A549 (cell line): ENCODE results near the gene ZBTB38. TPM values are rescaled to one million over a fixed set of nuclear protein-coding genes. Genes with fewer than 3 reads are reported as not detected.

ENCODE experiments used
- ATAC-seq, 2 experiments: fragments of 200-7000 bp in 1 of 2; fragments of >200 bp in 1 of 2; cut with Nextera tagmentation in 1 of 2; cut with Tn5 transposase in 1 of 2; 3 replicates each; pipeline versions ENCODE4 v1.8.0 to v1.9.1; 2018 to 2020; ENCODE audit warnings: mild to moderate bottlenecking in 1 of 2, moderate library complexity in 1 of 2
- CTCF ChIA-PET: fragments of 300-600 bp; sonication (Branson Sonifier 250); formaldehyde crosslinking; extraction: SDS; loops from one replicate; lab custom pipeline; 2021; ENCODE audit warnings: antibody characterized with exemption, inconsistent platforms; lab: Yijun Ruan, JAX
- POLR2A ChIA-PET: fragments of 350-600 bp; formaldehyde crosslinking; extraction: SDS; loops from one replicate; lab custom pipeline; 2021; ENCODE audit warnings: antibody characterized with exemption, inconsistent platforms; lab: Yijun Ruan, JAX
- DNase-seq, 2 experiments: peaks; one replicate each; pipeline versions ENCODE4 v3.0.0 to v3.0.0-alpha.2; 2011 to 2016; ENCODE audit warnings: low read depth in 1 of 2, low spot score in 1 of 2
- FAIRE-seq: peaks from 2 replicates; lab custom pipeline; 2011; peaks lifted over from hg19 to GRCh38; lab: Jason Lieb, UNC
- H3K27ac ChIP-seq, 2 experiments: fragments of >200 bp; sonication (Bioruptor Twin); formaldehyde crosslinking; 3 replicates each; pipeline ENCODE4 v1.5.1; 2016 to 2017
- H3K4me1 ChIP-seq: fragments of >200 bp; sonication (Bioruptor Twin); formaldehyde crosslinking; 3 replicates; pipeline ENCODE4 v1.6.1; 2016
- H3K4me2 ChIP-seq: fragments of >200 bp; sonication (Bioruptor Twin); formaldehyde crosslinking; 3 replicates; pipeline ENCODE4 v1.6.1; 2016
- H3K4me3 ChIP-seq: fragments of >200 bp; sonication (Bioruptor Twin); formaldehyde crosslinking; 3 replicates; pipeline ENCODE4 v1.5.1; 2016
- H3K9me3 ChIP-seq: fragments of >200 bp; sonication (Bioruptor Twin); formaldehyde crosslinking; 3 replicates; pipeline ENCODE4 v1.6.1; 2016
- BCL3 ChIP-seq: fragments of >200 bp; sonication (Bioruptor Twin); formaldehyde crosslinking; IDR thresholded peaks from 3 replicates; pipeline ENCODE4 v1.6.1; 2016
- CEBPB ChIP-seq, 2 experiments: fragments of >200 bp in 1 of 2; sonication (Bioruptor Twin) in 1 of 2; formaldehyde crosslinking in 1 of 2; IDR thresholded peaks; 2 replicates each; pipeline ENCODE4 v1.6.1; 2012 to 2016
- CHD2 ChIP-seq: fragments of 150-350 bp; IDR thresholded peaks from 2 replicates; pipeline ENCODE4 v1.6.1; 2014; ENCODE audit warnings: low read length; ENCODE audit not compliant: partially characterized antibody
- CTCF ChIP-seq: fragments of >200 bp; sonication (Bioruptor Twin); formaldehyde crosslinking; IDR thresholded peaks from 3 replicates; pipeline ENCODE4 v1.5.1; 2016
- EHMT2 ChIP-seq: fragments of 200-600 bp; sonication (generic); IDR thresholded peaks from 2 replicates; pipeline ENCODE4 v1.6.1; 2016; ENCODE audit warnings: antibody characterized with exemption, low read depth, mild to moderate bottlenecking, moderate library complexity
- FOSB ChIP-seq: fragments of 250-450 bp; sonication (Bioruptor Pico); IDR thresholded peaks from 2 replicates; pipeline ENCODE4 v1.5.0; 2020; ENCODE audit warnings: mild to moderate bottlenecking, moderate library complexity
- GATA3 ChIP-seq: IDR thresholded peaks from 2 replicates; pipeline ENCODE4 v1.6.1; 2012; ENCODE audit warnings: borderline replicate concordance
- HDAC2 ChIP-seq: fragments of 200-600 bp; sonication (generic); IDR thresholded peaks from 2 replicates; pipeline ENCODE4 v1.6.1; 2016
- HES2 ChIP-seq: fragments of >200 bp; sonication (Bioruptor Twin); formaldehyde crosslinking; IDR thresholded peaks from 2 replicates; pipeline ENCODE4 v1.6.1; 2016
- HEYL ChIP-seq: fragments of 250-450 bp; sonication (Bioruptor Pico); IDR thresholded peaks from 2 replicates; pipeline ENCODE4 v1.8.0; 2021; ENCODE audit warnings: mild to moderate bottlenecking, moderate library complexity
- HOXB13 ChIP-seq: fragments of 250-450 bp; sonication (Bioruptor Pico); IDR thresholded peaks from 2 replicates; pipeline ENCODE4 v1.5.0; 2020; ENCODE audit warnings: low read depth, mild to moderate bottlenecking, moderate library complexity
- JUN ChIP-seq, 2 experiments: fragments of >200 bp; sonication (Bioruptor Twin); formaldehyde crosslinking; IDR thresholded peaks; 2 replicates in 1 of 2; 3 replicates in 1 of 2; pipeline ENCODE4 v1.6.1; 2016 to 2017
- KDM5A ChIP-seq: fragments of 200-600 bp; sonication (generic); IDR thresholded peaks from 2 replicates; pipeline ENCODE4 v1.6.1; 2016; ENCODE audit warnings: antibody characterized with exemption, mild to moderate bottlenecking
- MAFK ChIP-seq: fragments of 450-650 bp; IDR thresholded peaks from 2 replicates; pipeline ENCODE4 v1.6.1; 2014; ENCODE audit not compliant: partially characterized antibody
- MYC ChIP-seq: IDR thresholded peaks from 2 replicates; pipeline ENCODE4 v1.6.1; 2012; ENCODE audit warnings: mild to moderate bottlenecking, inconsistent platforms, low read length, improper control_type of control experiment, borderline replicate concordance
- NFE2L2 ChIP-seq: fragments of 150-350 bp; conservative IDR thresholded peaks from 2 replicates; pipeline ENCODE4 v1.6.1; 2014; ENCODE audit warnings: low read length
- NR3C1 ChIP-seq: fragments of >200 bp; sonication (Bioruptor Twin); formaldehyde crosslinking; IDR thresholded peaks from 3 replicates; pipeline ENCODE4 v1.6.1; 2017
- RCOR1 ChIP-seq: fragments of 150-350 bp; IDR thresholded peaks from 2 replicates; pipeline ENCODE4 v1.6.1; 2014; ENCODE audit warnings: antibody characterized with exemption, low read length, low read depth
- RNF2 ChIP-seq: fragments of 200-600 bp; sonication (generic); IDR thresholded peaks from 2 replicates; pipeline ENCODE4 v1.6.1; 2016; ENCODE audit warnings: low read depth, mild to moderate bottlenecking, antibody characterized with exemption, moderate library complexity, borderline replicate concordance
- SMC3 ChIP-seq: fragments of >200 bp; sonication (Bioruptor Twin); formaldehyde crosslinking; IDR thresholded peaks from 3 replicates; pipeline ENCODE4 v1.6.1; 2018; ENCODE audit warnings: inconsistent platforms
- TP53 ChIP-seq: fragments of 250-450 bp; sonication (Bioruptor Pico); IDR thresholded peaks from 2 replicates; pipeline ENCODE4 v1.5.0; 2021; ENCODE audit warnings: mild to moderate bottlenecking, moderate library complexity
- ZC3H11A ChIP-seq: fragments of 450-650 bp; IDR thresholded peaks from 2 replicates; pipeline ENCODE4 v1.6.1; 2014; ENCODE audit warnings: antibody characterized with exemption, mild to moderate bottlenecking
- ZFP36 ChIP-seq: fragments of 450-650 bp; IDR thresholded peaks from 2 replicates; pipeline ENCODE4 v1.6.1; 2014; ENCODE audit warnings: borderline replicate concordance; ENCODE audit not compliant: partially characterized antibody
- ZNF302 ChIP-seq: fragments of 250-450 bp; sonication (Bioruptor Pico); IDR thresholded peaks from 2 replicates; pipeline ENCODE4 v1.9.0; 2021; ENCODE audit warnings: inconsistent platforms, mild to moderate bottlenecking, moderate library complexity
- WGBS: methylation state at CpG from one replicate; pipeline ENCODE4 v1.1.6; 2017; ENCODE audit errors: missing lambda C conversion rate; 5-methylcytosine and 5-hydroxymethylcytosine counted together
- polyA plus RNA-seq, 4 experiments: library from polyadenylated mRNA; depleted of rRNA in 3 of 4; stranded (reverse); fragments of >200 nt; fragmentation: RNase III in 1 of 4; extraction: RNeasy Plus Mini Kit Qiagen cat#74134 plus additional on column Dnase treatment in 1 of 4; gene quantifications; 2 replicates in 3 of 4; 3 replicates in 1 of 4; pipeline ENCODE4 v1.2.3, GENCODE V29; 2011 to 2017
- TF ChIP-seq, protein P1 (sequence below): fragments of 150-350 bp; IDR thresholded peaks from 2 replicates; pipeline ENCODE4 v1.6.1; 2014; ENCODE audit warnings: low read depth, mild to moderate bottlenecking, low read length

ZBTB38 gene
- polyA plus RNA-seq, 2 of the 4 experiments (the other 2 are of a cell fraction), result 72.0 to 110 TPM

DNA sequence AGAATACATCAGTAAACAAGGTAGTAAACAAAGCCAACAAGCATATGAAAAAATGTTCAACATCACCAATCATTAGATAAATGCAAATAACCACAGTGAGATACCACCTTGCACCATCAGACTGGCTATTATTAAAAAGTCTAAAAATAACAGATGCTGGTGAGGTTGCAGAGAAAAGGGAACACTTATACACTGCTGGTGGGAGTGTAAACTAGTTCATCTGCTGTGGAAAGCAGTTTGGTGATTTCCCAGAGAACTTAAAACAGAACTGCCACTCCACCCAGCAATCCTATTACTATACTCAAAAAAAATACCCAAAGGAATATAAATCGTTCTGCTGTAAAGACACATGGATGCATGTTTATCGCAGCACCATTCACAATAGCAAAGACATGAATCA lies 30.3 kb upstream of the ZBTB38 start:
- 88% methylated on average over 2 of the region's 2 CpGs for WGBS
- ATAC-seq, result no peak
- no peak for DNase-seq
- peaks cover 39% of the 10 kb centered on the region for H3K4me1 ChIP-seq
- H3K9me3 ChIP-seq, result peaks cover 4% of the 10 kb centered on the region; the same call in 1 of the 3 replicates
- no peak overlapping the region for H3K4me3 ChIP-seq
- peak overlapping the region; percentile 91 to 94 for H3K27ac ChIP-seq
- ChIA-PET CTCF (interaction anchor here (1.2 to 18.2 kb wide), 5 partner anchors 8 to 121 kb away, joined by 3 to 217 read pairs (median 6); no protein-coding TSS in a partner anchor), POLR2A (no interaction called here)
- TF ChIP-seq BCL3 (no peak), TP53 (CRISPR knock-in tag) (no peak), ZFP36 (no peak), FOSB (CRISPR knock-in tag) (no peak), CTCF (no peak), HOXB13 (CRISPR knock-in tag) (no peak), HEYL (CRISPR knock-in tag) (no peak), EHMT2 (no peak), HES2 (no peak)
- FAIRE-seq, result no peak
- peak overlapping the region; percentile 26; the same call in 1 of the 3 replicates for H3K4me2 ChIP-seq

DNA sequence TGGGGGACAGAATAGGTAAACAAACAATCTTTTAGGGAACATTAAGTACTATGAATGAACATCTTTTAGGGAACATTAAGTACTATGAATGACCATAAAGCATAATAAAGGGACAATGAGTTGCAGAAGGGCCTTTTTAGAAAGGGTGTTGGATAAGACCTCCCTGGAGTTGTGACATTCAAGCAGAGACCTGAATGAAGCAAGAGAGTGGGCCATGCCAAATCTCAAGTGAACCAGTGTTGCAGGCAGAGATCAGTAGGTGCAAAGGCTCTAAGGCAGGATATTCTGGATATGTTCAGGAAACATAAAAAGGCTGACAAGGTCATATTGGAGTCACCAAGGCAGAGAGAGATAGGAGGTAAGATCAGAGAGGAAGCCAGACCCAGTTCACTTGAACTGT lies 29.4 kb upstream of the ZBTB38 start:
- POLR2A ChIA-PET, result no interaction called here
- ATAC-seq (no peak), FAIRE-seq (no peak), DNase-seq (no peak)
- Histone ChIP-seq H3K9me3 (peaks cover 4% of the 10 kb centered on the region; the same call in 1 of the 3 replicates), H3K27ac (peak overlapping the region; percentile 91 to 94; a peak in 4 of 6 replicates), H3K4me1 (peaks cover 30% of the 10 kb centered on the region), H3K4me2 (no peak overlapping the region), H3K4me3 (no peak overlapping the region)
- CTCF ChIA-PET, result interaction anchor here (1.3 to 2.3 kb wide), 2 partner anchors 8 to 116 kb away, joined by 3 to 6 read pairs; no protein-coding TSS in a partner anchor
- TF ChIP-seq MAFK (peak; percentile 17), RCOR1 (no peak)
- TF ChIP-seq, all 56 proteins: peak for 1

- peaks cover 4% of the 10 kb centered on the region; the same call in 1 of the 3 replicates for H3K9me3 ChIP-seq
- peaks cover 24% of the 10 kb centered on the region for H3K4me1 ChIP-seq
- DNase-seq (no peak), FAIRE-seq (no peak), ATAC-seq (no peak)
- no peak overlapping the region for H3K4me2 ChIP-seq
- 93% methylated on average over 1 of the region's 1 CpG for WGBS
- POLR2A ChIA-PET, result interaction anchor here (0.6 kb wide), 1 partner anchor 8 kb away, joined by 3 read pairs; no protein-coding TSS in a partner anchor
- peak overlapping the region; percentile 11 to 45; a peak in 2 of 6 replicates for H3K27ac ChIP-seq
- CTCF ChIA-PET, result interaction anchor here (1.7 kb wide), 1 partner anchor 19 kb away, joined by 11 read pairs; no protein-coding TSS in a partner anchor
- no peak overlapping the region for H3K4me3 ChIP-seq
- TF ChIP-seq JUN (IDR thresholded peaks at IDR 0.05) (no peak), CHD2 (no peak), BCL3 (no peak), ZNF302 (CRISPR knock-in tag) (no peak), CEBPB (IDR thresholded peaks at IDR 0.05) (no peak), FOSB (CRISPR knock-in tag) (no peak), NFE2L2 (no peak), KDM5A (no peak), HDAC2 (no peak), SMC3 (no peak), NR3C1 (no peak), RCOR1 (no peak), GATA3 (no peak), RNF2 (no peak), CTCF (no peak), ZC3H11A (no peak), MYC (no peak)
- TF ChIP-seq, protein P1, sequence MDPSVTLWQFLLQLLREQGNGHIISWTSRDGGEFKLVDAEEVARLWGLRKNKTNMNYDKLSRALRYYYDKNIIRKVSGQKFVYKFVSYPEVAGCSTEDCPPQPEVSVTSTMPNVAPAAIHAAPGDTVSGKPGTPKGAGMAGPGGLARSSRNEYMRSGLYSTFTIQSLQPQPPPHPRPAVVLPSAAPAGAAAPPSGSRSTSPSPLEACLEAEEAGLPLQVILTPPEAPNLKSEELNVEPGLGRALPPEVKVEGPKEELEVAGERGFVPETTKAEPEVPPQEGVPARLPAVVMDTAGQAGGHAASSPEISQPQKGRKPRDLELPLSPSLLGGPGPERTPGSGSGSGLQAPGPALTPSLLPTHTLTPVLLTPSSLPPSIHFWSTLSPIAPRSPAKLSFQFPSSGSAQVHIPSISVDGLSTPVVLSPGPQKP, result no peak
These were observed 26.8 kb upstream of the ZBTB38 start for GRCh38 chr3:141341536-141341935.
